HepG2 (cell line): Measurements from ENCODE around the gene MRO. TPM values are rescaled to one million over a fixed set of nuclear protein-coding genes. Genes with fewer than 3 reads are reported as not detected.

Experiments used
- ATAC-seq: fragments of 200-7000 bp; cut with Tn5 transposase; 3 replicates; pipeline ENCODE4 v1.9.1; 2020; ENCODE audit warnings: mild to moderate bottlenecking, moderate library complexity
- BruUV-seq: library from RNA; stranded (reverse); fragments of 400-500 nt; replicated peaks from 2 replicates; lab custom pipeline; 2021; lab: Mats Ljungman, UMichigan
- CTCF ChIA-PET: fragments of 300-600 bp; formaldehyde crosslinking; extraction: SDS; loops from one replicate; lab custom pipeline; 2021; ENCODE audit warnings: low total read pairs, inconsistent platforms, low intra/inter-chr PET ratio; lab: Yijun Ruan, JAX
- POLR2A ChIA-PET: fragments of 350-600 bp; sonication (Branson Sonifier 250); formaldehyde crosslinking; loops from one replicate; lab custom pipeline; 2020; ENCODE audit warnings: antibody characterized with exemption, inconsistent platforms; lab: Yijun Ruan, JAX
- DNase-seq: peaks from one replicate; pipeline ENCODE4 v3.0.0-alpha.2; 2015; ENCODE audit warnings: low spot score
- FAIRE-seq: peaks from 3 replicates; lab custom pipeline; 2011; peaks lifted over from hg19 to GRCh38; lab: Jason Lieb, UNC
- H2AFZ ChIP-seq: one replicate; pipeline ENCODE4 v1.6.1; 2011; ENCODE audit warnings: low read length, inconsistent platforms
- H3K27ac ChIP-seq: fragments of 300-600 bp; 3 replicates; pipeline ENCODE4 v1.8.0; 2011; ENCODE audit warnings: mixed run types, mild to moderate bottlenecking, mixed read lengths, low read length, inconsistent platforms; ENCODE audit not compliant: insufficient read depth; ENCODE audit errors: extremely low read length
- H3K27me3 ChIP-seq, 2 experiments: fragments of 200-600 bp in 1 of 2; 2 replicates in 1 of 2; 3 replicates in 1 of 2; pipeline versions ENCODE4 v1.6.0 to v1.8.0; 2011; ENCODE audit warnings: low read length in 2 of 2, mild to moderate bottlenecking in 2 of 2, moderate library complexity in 2 of 2, inconsistent platforms in 1 of 2; ENCODE audit not compliant: insufficient read depth in 2 of 2, control insufficient read depth in 1 of 2
- H3K36me3 ChIP-seq, 2 experiments: fragments of 200-600 bp in 1 of 2; replicated peaks in 1 of 2; 2 replicates in 1 of 2; 3 replicates in 1 of 2; pipeline versions ENCODE4 v1.5.1 to v1.8.0; 2011; ENCODE audit warnings: low read length in 2 of 2, inconsistent platforms in 1 of 2; ENCODE audit not compliant: insufficient read depth in 2 of 2, control insufficient read depth in 1 of 2
- H3K4me1 ChIP-seq: 2 replicates; pipeline ENCODE4 v1.5.1; 2012; ENCODE audit warnings: low read length, inconsistent platforms; ENCODE audit not compliant: insufficient read depth
- H3K4me2 ChIP-seq: 2 replicates; pipeline ENCODE4 v1.6.0; 2011; ENCODE audit warnings: low read depth, low read length, inconsistent platforms
- H3K4me3 ChIP-seq, 3 experiments: fragments of 200-600 bp in 1 of 3; sonication (generic), shearing (Covaris generic) in 1 of 3; replicated peaks in 1 of 3; 2 replicates each; pipeline ENCODE4 v1.5.1; 2011 to 2016; ENCODE audit warnings: low read length in 3 of 3, inconsistent platforms in 2 of 3, low read depth in 2 of 3, mild to moderate bottlenecking in 2 of 3, control low read depth in 1 of 3, mixed read lengths in 1 of 3; ENCODE audit not compliant: insufficient read depth in 1 of 3
- H3K79me2 ChIP-seq: one replicate; pipeline ENCODE4 v1.6.1; 2011; ENCODE audit warnings: low read length, inconsistent platforms; ENCODE audit not compliant: insufficient read depth
- H3K9ac ChIP-seq: 2 replicates; pipeline ENCODE4 v1.6.0; 2011; ENCODE audit warnings: mild to moderate bottlenecking, low read depth, low read length, inconsistent platforms; ENCODE audit not compliant: insufficient read depth
- H3K9me3 ChIP-seq: 2 replicates; pipeline ENCODE4 v1.5.1; 2012; ENCODE audit warnings: mild to moderate bottlenecking, low read length
- H4K20me1 ChIP-seq: 2 replicates; pipeline ENCODE4 v1.6.0; 2011; ENCODE audit warnings: inconsistent platforms, mild to moderate bottlenecking, low read length, moderate library complexity; ENCODE audit not compliant: insufficient read depth
- LCORL ChIP-seq, 2 experiments: fragments of 450-650 bp in 1 of 2; sonication (generic) in 1 of 2; formaldehyde crosslinking in 1 of 2; IDR thresholded peaks; 2 replicates each; pipeline versions ENCODE4 v1.5.0 to v1.6.1; 2017 to 2020; ENCODE audit warnings: antibody characterized with exemption in 1 of 2, missing genetic modification reagents in 1 of 2
- MZF1 ChIP-seq: sonication (generic); formaldehyde crosslinking; IDR thresholded peaks from 2 replicates; pipeline ENCODE4 v1.8.1; 2023; ENCODE audit warnings: mild to moderate bottlenecking, missing genetic modification reagents, borderline replicate concordance
- PITX1 ChIP-seq: sonication (generic); formaldehyde crosslinking; IDR thresholded peaks from 2 replicates; pipeline ENCODE4 v1.5.1; 2020; ENCODE audit warnings: mild to moderate bottlenecking, missing genetic modification reagents
- RARG ChIP-seq: sonication (generic); formaldehyde crosslinking; IDR thresholded peaks from 2 replicates; pipeline ENCODE4 v1.4.0; 2020; ENCODE audit warnings: low read depth, mild to moderate bottlenecking, missing genetic modification reagents
- ZNF7 ChIP-seq: IDR thresholded peaks from 2 replicates; pipeline ENCODE4 v1.6.1; 2016; ENCODE audit warnings: missing biosample characterization, missing genetic modification reagents
- WGBS: methylation state at CpG from one replicate; pipeline ENCODE4 v1.1.6; 2017; ENCODE audit warnings: low lambda C conversion rate; 5-methylcytosine and 5-hydroxymethylcytosine counted together
- in situ Hi-C: cut with HindIII; loops from 2 replicates; pipeline ENCODE4 v1.10.0; 2017; ENCODE audit warnings: low pct_unique_long_range_greater_than_20kb; ENCODE audit not compliant: extremely low pct_ligation_motif_present
- intact Hi-C: fragments of 100-400 bp; cut with micrococcal nuclease; formaldehyde crosslinking; loops from one replicate; pipeline ENCODE4 v1.10.0; 2022; ENCODE audit not compliant: unreplicated experiment
- polyA plus RNA-seq, 8 experiments: library from polyadenylated mRNA; depleted of rRNA in 3 of 8; stranded (reverse) in 7 of 8; unstranded in 1 of 8; fragments of >200 nt; fragmentation: Illumina TruSeq in 4 of 8; extraction: Trizol in 4 of 8; gene quantifications; 2 replicates each; pipeline versions ENCODE4 v1.2.1 to v1.2.3, GENCODE V29; 2011 to 2016; ENCODE audit warnings: low read depth in 4 of 8, missing spikeins in 1 of 8, mixed read lengths in 1 of 8; ENCODE audit not compliant: insufficient read depth in 1 of 8
- total RNA-seq, 5 experiments: library from RNA; depleted of rRNA; stranded (reverse); fragments of >200 nt; fragmentation: Illumina TruSeq; extraction: Trizol; gene quantifications; 2 replicates each; pipeline ENCODE4 v1.2.3, GENCODE V29; 2016; ENCODE audit warnings: low read depth in 1 of 5
- TF ChIP-seq, protein P1 (sequence below): sonication (generic); formaldehyde crosslinking; IDR thresholded peaks from 2 replicates; pipeline ENCODE4 v1.4.0; 2020; ENCODE audit warnings: mild to moderate bottlenecking, missing genetic modification reagents

The MRO gene
- total and polyA plus RNA-seq, 2 of the 13 experiments (the other 11 are each of a cell fraction or from before 2014, with no cell fraction given) = not detected

DNA sequence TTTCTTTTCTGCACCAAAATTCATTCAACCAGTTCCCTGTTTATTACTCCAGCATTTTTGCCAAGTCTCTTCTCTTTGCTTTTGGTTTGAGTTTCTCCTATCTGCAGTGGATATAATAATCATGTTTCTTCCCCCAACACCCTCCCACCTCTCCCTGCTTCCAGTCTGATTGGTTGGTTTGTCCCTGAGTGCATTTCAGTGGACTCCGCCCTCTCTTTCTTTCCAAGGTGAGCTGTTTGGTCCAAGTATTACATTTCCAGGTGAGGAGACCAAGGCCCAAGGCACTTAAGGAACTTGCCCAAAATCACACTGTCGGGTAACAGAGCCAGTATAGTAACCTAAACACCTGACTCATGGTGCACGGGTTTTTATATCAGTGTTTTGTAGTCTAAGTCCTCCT, 17.7 kb downstream of the MRO start (continued):
- TF ChIP-seq RARG (CRISPR knock-in tag) = no peak
- TF ChIP-seq, protein P1, sequence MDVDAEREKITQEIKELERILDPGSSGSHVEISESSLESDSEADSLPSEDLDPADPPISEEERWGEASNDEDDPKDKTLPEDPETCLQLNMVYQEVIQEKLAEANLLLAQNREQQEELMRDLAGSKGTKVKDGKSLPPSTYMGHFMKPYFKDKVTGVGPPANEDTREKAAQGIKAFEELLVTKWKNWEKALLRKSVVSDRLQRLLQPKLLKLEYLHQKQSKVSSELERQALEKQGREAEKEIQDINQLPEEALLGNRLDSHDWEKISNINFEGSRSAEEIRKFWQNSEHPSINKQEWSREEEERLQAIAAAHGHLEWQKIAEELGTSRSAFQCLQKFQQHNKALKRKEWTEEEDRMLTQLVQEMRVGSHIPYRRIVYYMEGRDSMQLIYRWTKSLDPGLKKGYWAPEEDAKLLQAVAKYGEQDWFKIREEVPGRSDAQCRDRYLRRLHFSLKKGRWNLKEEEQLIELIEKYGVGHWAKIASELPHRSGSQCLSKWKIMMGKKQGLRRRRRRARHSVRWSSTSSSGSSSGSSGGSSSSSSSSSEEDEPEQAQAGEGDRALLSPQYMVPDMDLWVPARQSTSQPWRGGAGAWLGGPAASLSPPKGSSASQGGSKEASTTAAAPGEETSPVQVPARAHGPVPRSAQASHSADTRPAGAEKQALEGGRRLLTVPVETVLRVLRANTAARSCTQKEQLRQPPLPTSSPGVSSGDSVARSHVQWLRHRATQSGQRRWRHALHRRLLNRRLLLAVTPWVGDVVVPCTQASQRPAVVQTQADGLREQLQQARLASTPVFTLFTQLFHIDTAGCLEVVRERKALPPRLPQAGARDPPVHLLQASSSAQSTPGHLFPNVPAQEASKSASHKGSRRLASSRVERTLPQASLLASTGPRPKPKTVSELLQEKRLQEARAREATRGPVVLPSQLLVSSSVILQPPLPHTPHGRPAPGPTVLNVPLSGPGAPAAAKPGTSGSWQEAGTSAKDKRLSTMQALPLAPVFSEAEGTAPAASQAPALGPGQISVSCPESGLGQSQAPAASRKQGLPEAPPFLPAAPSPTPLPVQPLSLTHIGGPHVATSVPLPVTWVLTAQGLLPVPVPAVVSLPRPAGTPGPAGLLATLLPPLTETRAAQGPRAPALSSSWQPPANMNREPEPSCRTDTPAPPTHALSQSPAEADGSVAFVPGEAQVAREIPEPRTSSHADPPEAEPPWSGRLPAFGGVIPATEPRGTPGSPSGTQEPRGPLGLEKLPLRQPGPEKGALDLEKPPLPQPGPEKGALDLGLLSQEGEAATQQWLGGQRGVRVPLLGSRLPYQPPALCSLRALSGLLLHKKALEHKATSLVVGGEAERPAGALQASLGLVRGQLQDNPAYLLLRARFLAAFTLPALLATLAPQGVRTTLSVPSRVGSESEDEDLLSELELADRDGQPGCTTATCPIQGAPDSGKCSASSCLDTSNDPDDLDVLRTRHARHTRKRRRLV (CRISPR knock-in tag) = no peak
- TF ChIP-seq ZNF7 (CRISPR knock-in tag) = no peak
- TF ChIP-seq, all 625 proteins: peak for 0

DNA sequence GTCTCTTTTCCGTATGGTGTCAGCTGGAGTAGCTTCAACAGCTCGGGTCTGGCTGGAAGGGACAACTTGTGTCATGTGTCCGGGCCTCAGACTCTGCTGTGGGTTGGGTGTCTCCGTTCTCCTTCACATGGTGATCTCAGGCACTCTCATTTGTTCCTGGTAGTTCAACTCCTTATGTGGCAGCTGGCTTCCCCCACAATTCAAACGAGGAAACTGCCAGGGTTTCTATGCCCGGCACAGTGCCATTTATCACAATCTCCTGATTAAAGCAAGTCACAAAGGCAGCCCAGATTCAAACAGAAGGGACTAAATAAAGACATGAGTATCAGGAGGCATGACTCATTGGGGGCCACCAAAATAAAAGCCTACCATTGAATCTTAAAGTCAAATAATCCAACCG, 22.7 kb downstream of the MRO start:
- no peaks in the 10 kb centered on the region for H3K79me2 ChIP-seq
- no peaks in the 10 kb centered on the region for H3K9me3 ChIP-seq
- intact Hi-C loops = no loop called here
- H2AFZ ChIP-seq = no peak overlapping the region
- no peaks in the 10 kb centered on the region for H4K20me1 ChIP-seq
- FAIRE-seq (no peak), ATAC-seq (no peak), DNase-seq (no peak)
- peaks cover 5% of the 10 kb centered on the region; the same call in 1 of the 2 replicates for H3K4me1 ChIP-seq
- H3K27me3 ChIP-seq = no peaks in the 10 kb centered on the region
- in situ Hi-C loops = no loop called here
- no peak overlapping the region for H3K4me3 ChIP-seq
- no peak overlapping the region for H3K4me2 ChIP-seq
- 59% methylated on average over 7 of the region's 7 CpGs for WGBS
- no TSS peak for BruUV-seq
- TF ChIP-seq PITX1 (CRISPR knock-in tag) = no peak
- no peak for TF ChIP-seq LCORL (IDR thresholded peaks at IDR 0.05)
- no peak for TF ChIP-seq LCORL (CRISPR knock-in tag; IDR thresholded peaks at IDR 0.05)
- no peak for TF ChIP-seq MZF1 (CRISPR knock-in tag)
- ChIA-PET POLR2A (no interaction called here), CTCF (no interaction called here)
- no peaks in the 10 kb centered on the region for H3K36me3 ChIP-seq
- no peak overlapping the region for H3K9ac ChIP-seq
- no peak overlapping the region for H3K27ac ChIP-seq
